K562 (cell line): ENCODE measurements around the gene ASXL2. TPM values are rescaled to one million over a fixed set of nuclear protein-coding genes. Genes with fewer than 3 reads are reported as not detected.

Source experiments
- HMG20B ChIP-seq: fragments of 250-450 bp; sonication (Bioruptor Pico); IDR thresholded peaks from 2 replicates; pipeline ENCODE4 v1.5.0; 2021; ENCODE audit warnings: mild to moderate bottlenecking
- PYGO2 ChIP-seq: fragments of 450-650 bp; IDR thresholded peaks from 2 replicates; pipeline ENCODE4 v1.6.1; 2016; ENCODE audit warnings: mild to moderate bottlenecking, missing genetic modification characterization, moderate library complexity, missing compliant biosample characterization
- SOX6 ChIP-seq: fragments of 450-650 bp; IDR thresholded peaks from 2 replicates; pipeline ENCODE4 v1.6.1; 2014; ENCODE audit warnings: mild to moderate bottlenecking
- USF1 ChIP-seq: sonication (generic); formaldehyde crosslinking; IDR thresholded peaks from 2 replicates; pipeline ENCODE4 v1.9.0; 2022; ENCODE audit warnings: mild to moderate bottlenecking, missing genetic modification reagents
- ZNF609 ChIP-seq: sonication (generic); formaldehyde crosslinking; IDR thresholded peaks from 2 replicates; pipeline ENCODE4 v1.8.1; 2023; ENCODE audit warnings: missing genetic modification reagents, mild to moderate bottlenecking, borderline replicate concordance
- polyA plus RNA-seq, 8 experiments: library from polyadenylated mRNA; depleted of rRNA in 4 of 8; stranded (reverse) in 5 of 8; unstranded in 3 of 8; fragments of >200 nt; fragmentation: Nextera tagmentation in 2 of 8; fragmentation: Illumina TruSeq in 1 of 8; extraction: Ambion mirVana in 2 of 8; extraction: Trizol in 1 of 8; gene quantifications; 2 replicates each; pipeline versions ENCODE4 v1.2.1 to v1.2.3, GENCODE V29; 2011 to 2014; ENCODE audit warnings: inconsistent platforms in 1 of 8, missing spikeins in 1 of 8
- total RNA-seq, 7 experiments: library from RNA; depleted of rRNA in 6 of 7; stranded (reverse); fragments of >200 nt in 6 of 7; fragmentation: Illumina TruSeq in 2 of 7; extraction: Trizol in 2 of 7; gene quantifications; 2 replicates each; pipeline versions ENCODE4 v1.2.1 to v1.2.3, GENCODE V29; 2011 to 2021; ENCODE audit warnings: low replicate concordance in 1 of 7

Gene ASXL2
- total and polyA plus RNA-seq, 9 of the 15 experiments (the other 6 are each of a cell fraction or from before 2014, with no cell fraction given): 2.2 to 25.9 (median 9.0) TPM

GRCh38 chr2:25821225-25822056 lies 56.8 kb downstream of the ASXL2 start (continued):
- TF ChIP-seq ZNF609 (CRISPR knock-in tag) (no peak), HMG20B (CRISPR knock-in tag) (no peak), SOX6 (0 out of 2 replicates have a peak, but pooled peaks have one; percentile 18), PYGO2 (no peak), USF1 (no peak)
